Erythroblast (primary cell): Measurements from ENCODE around the gene PIM2.
"Not testable (repeated sequence)": the region's sequence is repeated elsewhere in the genome, so short reads cannot be mapped to it uniquely, and the experiment has no call there.

Source experiments
- GATA1 ChIP-seq: IDR thresholded peaks from 2 replicates; pipeline ENCODE4 v1.6.1; 2011; ENCODE audit warnings: low read depth, mild to moderate bottlenecking, control low read depth, low read length, moderate library complexity
- POLR2A ChIP-seq: IDR thresholded peaks from 2 replicates; pipeline ENCODE4 v1.6.1; 2011; ENCODE audit warnings: mild to moderate bottlenecking, low read length

DNA sequence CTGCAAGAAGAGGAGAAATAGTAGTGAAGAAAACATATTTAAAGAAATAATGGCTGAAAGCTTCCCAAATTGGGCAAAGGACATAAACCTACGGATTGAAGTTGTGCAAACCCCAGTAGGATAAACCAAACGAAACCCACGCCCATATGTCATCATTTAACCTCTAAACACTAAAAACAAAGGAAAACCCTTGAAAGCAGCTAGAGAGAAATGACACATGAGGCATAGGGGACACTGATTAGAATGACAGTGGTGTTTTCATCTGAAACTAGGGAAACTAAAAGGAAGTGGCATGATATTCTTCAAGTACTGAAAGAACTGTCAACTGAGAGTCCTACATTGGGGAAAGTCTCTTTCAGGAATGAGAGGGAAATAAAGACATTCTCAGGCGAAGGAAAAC, 41.9 kb downstream of the PIM2 start:
- TF ChIP-seq POLR2A, GATA1: not testable (repeated sequence)
